WI38 (cell line): ENCODE results near the gene MARVELD1.

ENCODE experiments used
- H3K4me3 ChIP-seq: 2 replicates; pipeline ENCODE4 v1.5.1; 2011; ENCODE audit warnings: low read depth, mild to moderate bottlenecking, control low read depth, low read length
- TF ChIP-seq, protein P1 (sequence below): IDR thresholded peaks from 2 replicates; pipeline ENCODE4 v1.5.1; 2012; ENCODE audit warnings: low read depth, mild to moderate bottlenecking, control low read depth, low read length

Gene MARVELD1

DNA sequence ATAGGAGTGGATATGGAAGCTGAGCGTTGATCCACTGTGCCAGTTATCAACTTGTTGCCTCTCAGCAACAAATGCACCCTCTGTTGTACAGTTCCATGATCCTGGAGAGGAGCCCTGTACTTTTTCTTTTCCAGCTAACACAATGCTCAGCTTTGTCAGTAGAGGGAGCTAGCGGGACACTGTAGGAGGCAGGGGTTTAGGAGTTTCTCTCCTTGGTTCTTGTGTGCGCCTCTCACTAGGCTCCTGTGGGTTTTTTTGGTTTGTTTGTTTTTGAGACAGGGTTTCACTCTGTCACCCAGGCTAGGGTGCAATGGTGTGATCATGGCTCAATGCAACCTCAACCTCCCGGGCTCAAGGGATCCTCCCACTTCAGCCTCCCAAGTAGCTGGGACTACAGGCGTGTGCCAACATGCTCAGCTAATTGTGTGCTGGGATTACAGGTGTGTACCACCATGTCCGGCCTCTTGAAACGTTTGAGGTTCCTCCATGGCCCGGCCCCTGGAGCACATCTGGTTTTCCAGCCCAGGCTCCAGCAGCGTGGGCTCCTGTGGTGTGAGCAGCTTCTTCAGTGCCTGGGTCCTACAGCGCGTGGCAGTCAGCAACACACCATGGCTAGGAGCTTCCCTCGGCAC lies 12.0 kb upstream of the MARVELD1 start:
- TF ChIP-seq, protein P1, sequence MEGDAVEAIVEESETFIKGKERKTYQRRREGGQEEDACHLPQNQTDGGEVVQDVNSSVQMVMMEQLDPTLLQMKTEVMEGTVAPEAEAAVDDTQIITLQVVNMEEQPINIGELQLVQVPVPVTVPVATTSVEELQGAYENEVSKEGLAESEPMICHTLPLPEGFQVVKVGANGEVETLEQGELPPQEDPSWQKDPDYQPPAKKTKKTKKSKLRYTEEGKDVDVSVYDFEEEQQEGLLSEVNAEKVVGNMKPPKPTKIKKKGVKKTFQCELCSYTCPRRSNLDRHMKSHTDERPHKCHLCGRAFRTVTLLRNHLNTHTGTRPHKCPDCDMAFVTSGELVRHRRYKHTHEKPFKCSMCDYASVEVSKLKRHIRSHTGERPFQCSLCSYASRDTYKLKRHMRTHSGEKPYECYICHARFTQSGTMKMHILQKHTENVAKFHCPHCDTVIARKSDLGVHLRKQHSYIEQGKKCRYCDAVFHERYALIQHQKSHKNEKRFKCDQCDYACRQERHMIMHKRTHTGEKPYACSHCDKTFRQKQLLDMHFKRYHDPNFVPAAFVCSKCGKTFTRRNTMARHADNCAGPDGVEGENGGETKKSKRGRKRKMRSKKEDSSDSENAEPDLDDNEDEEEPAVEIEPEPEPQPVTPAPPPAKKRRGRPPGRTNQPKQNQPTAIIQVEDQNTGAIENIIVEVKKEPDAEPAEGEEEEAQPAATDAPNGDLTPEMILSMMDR = peak; percentile 94

DNA sequence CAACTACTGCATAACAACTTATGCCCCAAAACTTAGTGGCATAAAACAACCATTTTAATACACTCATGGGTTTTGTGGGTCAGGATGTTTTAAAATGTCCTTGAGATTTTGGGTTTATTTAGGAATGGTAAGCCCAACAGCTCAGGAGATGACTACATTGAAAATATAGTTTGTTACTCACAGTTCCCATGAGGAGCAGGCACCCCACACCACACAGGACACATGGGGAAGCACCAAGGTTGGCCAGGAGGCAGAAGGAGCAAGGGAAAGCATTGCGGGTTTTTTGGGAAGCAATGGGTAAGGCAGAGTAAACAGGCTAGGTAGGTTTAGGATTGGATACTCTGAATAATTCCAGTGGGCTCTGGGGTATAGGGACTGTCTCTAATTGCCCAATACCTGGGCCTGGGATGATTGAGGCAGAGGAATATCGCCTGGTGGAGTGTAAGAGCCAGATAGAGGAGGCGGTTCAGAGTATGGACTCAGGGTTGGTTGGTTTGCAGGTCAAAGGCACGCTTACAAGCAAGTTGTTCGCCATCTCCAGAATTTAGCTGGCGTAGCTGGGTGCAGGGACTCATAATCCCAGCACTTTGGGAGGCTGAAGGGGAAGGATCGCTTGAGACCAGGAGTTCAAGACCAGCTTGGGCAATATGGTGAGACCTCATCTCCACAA lies 10.0 kb upstream of the MARVELD1 start:
- no peak overlapping the region for H3K4me3 ChIP-seq
- TF ChIP-seq, protein P1 = no peak

More for the DNA sequence above, 12.0 kb upstream of the MARVELD1 start:
- H3K4me3 ChIP-seq = no peak overlapping the region

DNA sequence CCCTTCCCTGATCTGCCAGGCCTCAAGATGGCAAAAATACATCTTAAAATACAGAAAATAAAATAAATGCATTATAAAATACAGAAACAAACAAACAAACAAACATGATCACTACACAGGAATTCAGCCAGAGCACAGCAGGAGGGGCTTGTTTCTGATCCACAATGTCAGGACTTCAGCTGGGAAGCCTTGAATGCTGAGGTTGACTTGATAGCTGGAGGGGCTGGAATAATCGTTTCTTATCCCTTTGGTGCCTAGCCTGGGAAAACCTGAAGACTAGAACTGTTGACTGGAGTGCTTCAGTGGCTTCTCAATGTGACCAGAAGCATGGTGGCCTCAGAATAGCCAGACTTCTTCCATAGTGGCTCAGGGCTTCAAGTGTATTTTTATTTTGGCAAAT lies 9.2 kb upstream of the MARVELD1 start:
- no peak overlapping the region for H3K4me3 ChIP-seq
- TF ChIP-seq, protein P1 = no peak

DNA sequence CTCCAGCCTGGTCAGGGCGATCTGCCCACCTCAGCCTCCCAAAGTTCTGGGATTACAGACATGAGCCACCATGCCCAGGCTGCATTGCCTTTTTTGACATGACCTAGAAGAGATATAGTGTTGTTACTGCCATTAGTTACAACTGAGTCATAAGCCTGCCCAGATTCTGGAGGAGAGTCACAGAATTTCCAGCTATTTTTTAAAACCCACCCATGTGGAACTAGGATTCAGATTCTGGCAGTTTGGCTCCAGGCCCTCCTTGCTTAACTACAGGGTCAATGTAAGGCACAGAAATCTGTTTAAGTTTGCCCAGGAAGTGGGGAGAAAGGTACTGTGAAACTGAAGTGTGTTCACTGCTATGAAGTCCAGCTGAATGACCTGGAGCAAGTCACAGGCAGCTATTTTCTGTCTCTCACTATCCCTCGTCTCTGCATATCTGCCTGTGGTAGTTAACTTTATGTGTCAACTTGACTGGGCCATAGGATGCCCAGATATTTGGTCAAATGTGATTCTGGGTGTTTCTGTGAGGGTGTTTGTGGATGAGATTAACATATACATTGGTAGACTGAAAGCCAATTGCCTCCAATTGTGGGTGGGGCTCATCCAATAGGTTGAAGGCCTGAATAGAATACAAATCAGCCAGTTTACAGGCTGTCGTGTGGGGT lies 8.4 kb upstream of the MARVELD1 start:
- no peak overlapping the region for H3K4me3 ChIP-seq

DNA sequence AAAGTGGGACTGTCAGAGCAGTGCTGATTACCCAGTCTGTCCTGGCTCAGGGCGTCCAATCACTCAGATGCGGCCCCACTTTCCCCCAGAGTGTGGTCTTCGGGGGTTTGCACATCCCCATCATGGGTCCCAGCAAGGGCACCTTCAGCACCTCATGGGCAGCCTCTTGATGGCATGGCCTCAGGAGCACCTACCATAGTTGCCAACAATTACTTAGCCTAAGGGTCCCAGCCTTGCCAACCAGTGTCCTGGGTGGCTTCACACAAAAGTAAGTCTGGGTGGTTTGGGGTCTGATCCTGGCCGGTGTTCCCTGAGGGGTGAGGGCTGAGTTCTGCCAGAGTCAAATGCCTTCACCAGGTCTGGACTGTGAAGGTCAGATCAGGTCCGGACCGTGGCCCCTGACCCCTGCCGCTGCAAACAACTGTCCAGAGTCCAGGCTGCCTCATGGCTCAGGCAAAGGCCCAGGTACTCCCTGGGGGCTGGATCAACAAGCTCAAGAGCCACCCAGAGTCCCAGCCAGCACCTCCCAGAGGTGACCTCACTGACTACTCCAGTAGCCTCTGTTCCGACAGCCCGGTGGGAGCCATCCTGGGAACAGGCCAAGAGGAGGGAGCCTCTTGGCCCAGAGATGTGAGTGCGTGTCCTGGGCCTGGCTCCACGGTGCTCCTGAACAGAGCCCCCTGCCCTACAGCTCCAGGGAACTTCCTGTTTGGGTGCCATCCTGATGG lies 6.2 kb upstream of the MARVELD1 start:
- TF ChIP-seq, protein P1 = no peak
- no peak overlapping the region for H3K4me3 ChIP-seq

More for the DNA sequence above, 8.4 kb upstream of the MARVELD1 start:
- TF ChIP-seq, protein P1 = no peak

DNA sequence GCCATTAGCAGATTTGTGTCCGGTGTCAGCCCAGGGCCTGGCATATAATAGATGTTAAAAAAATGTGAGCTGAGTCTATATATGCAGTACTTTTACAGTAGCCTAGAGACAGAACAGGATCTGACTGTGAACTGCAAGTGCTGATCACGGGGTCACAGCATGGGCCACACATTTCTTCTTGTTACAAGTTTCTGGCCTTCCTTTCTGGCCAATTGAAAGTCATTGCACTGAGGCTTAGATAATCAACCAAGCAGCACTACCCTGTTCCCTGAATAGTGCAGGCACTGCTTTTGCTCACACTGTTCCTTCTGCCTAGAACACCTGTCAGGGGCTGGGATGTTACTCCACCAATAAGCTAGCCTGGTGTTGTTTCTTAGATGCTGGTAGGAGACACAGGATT lies 5.4 kb upstream of the MARVELD1 start:
- H3K4me3 ChIP-seq = no peak overlapping the region
- TF ChIP-seq, protein P1 = no peak
